Activated CD8-positive, alpha-beta T cell treated with anti-CD3 and anti-CD28 coated beads for 36 hours (primary cell): ENCODE results near the gene SQOR. TPM values are rescaled to one million over a fixed set of nuclear protein-coding genes. Genes with fewer than 3 reads are reported as not detected.

Source experiments
- ATAC-seq: fragments of 200-7000 bp; cut with Tn5 transposase; one replicate; pipeline ENCODE4 v1.10.0; 2021; ENCODE audit warnings: mild to moderate bottlenecking, moderate library complexity
- CTCF ChIA-PET: fragments of 350-600 bp; sonication (Branson Sonifier 250); formaldehyde crosslinking; loops from one replicate; lab custom pipeline; 2021; ENCODE audit warnings: antibody characterized with exemption; lab: Charles Lee
- POLR2A ChIA-PET: fragments of 350-600 bp; sonication (Branson Sonifier 250); formaldehyde crosslinking; loops from one replicate; lab custom pipeline; 2021; ENCODE audit warnings: antibody characterized with exemption; lab: Charles Lee
- DNase-seq: peaks from one replicate; pipeline ENCODE4 v3.0.0-alpha.2; 2020
- H3K27ac Mint-ChIP-seq: one replicate; pipeline ENCODE4 v1.8.0; 2021; ENCODE audit warnings: mild to moderate bottlenecking, mixed read lengths
- H3K27me3 Mint-ChIP-seq: one replicate; pipeline ENCODE4 v1.8.0; 2021; ENCODE audit warnings: mixed read lengths
- H3K36me3 Mint-ChIP-seq: one replicate; pipeline ENCODE4 v1.8.0; 2021; ENCODE audit warnings: low read depth, mixed read lengths
- H3K4me1 Mint-ChIP-seq: one replicate; pipeline ENCODE4 v1.8.0; 2021; ENCODE audit warnings: low read depth, mixed read lengths
- H3K4me3 Mint-ChIP-seq: one replicate; pipeline ENCODE4 v1.8.0; 2021; ENCODE audit warnings: mild to moderate bottlenecking, moderate library complexity, mixed read lengths
- H3K9me3 Mint-ChIP-seq: one replicate; pipeline ENCODE4 v1.8.0; 2021; ENCODE audit warnings: mixed read lengths
- CTCF ChIP-seq: fragments of 200-600 bp; IDR thresholded peaks from one replicate; pipeline ENCODE4 v1.8.0; 2022; ENCODE audit warnings: antibody characterized with exemption, mild to moderate bottlenecking
- intact Hi-C: fragments of 100-400 bp; cut with micrococcal nuclease; formaldehyde crosslinking; loops from one replicate; pipeline ENCODE4 v1.10.0; 2022
- total RNA-seq, 2 experiments: library from RNA; stranded (reverse); gene quantifications; one replicate each; pipeline ENCODE4 v1.2.3, GENCODE V29; 2021

Gene SQOR
- total RNA-seq, 2 experiments from 2014 or later = 84.3 to 87.3 TPM

- peaks cover 30% of the 10 kb centered on the region for H3K36me3 Mint-ChIP-seq
- intact Hi-C loops = no loop called here
- DNase-seq (no peak), ATAC-seq (no peak)
- no peak for TF ChIP-seq CTCF
- no peaks in the 10 kb centered on the region for H3K9me3 Mint-ChIP-seq
- H3K4me3 Mint-ChIP-seq = no peak overlapping the region
- H3K27ac Mint-ChIP-seq = no peak overlapping the region
- no peaks in the 10 kb centered on the region for H3K27me3 Mint-ChIP-seq
- ChIA-PET POLR2A (no interaction called here), CTCF (interaction anchor here (1.3 to 1.6 kb wide), 2 partner anchors 8 to 28 kb away, joined by 5 to 7 read pairs; no protein-coding TSS in a partner anchor)
- H3K4me1 Mint-ChIP-seq = no peaks in the 10 kb centered on the region
Measured at GRCh38 chr15:45677797-45678196, 43.0 kb downstream of the SQOR start.

- DNase-seq (no peak), ATAC-seq (no peak)
- Mint-ChIP-seq H3K36me3 (peaks cover 35% of the 10 kb centered on the region), H3K27me3 (no peaks in the 10 kb centered on the region), H3K4me3 (no peak overlapping the region), H3K27ac (no peak overlapping the region), H3K9me3 (no peaks in the 10 kb centered on the region), H3K4me1 (no peaks in the 10 kb centered on the region)
- ChIA-PET CTCF (interaction anchor here (1.3 to 1.6 kb wide), 2 partner anchors 9 to 27 kb away, joined by 5 to 7 read pairs; no protein-coding TSS in a partner anchor), POLR2A (no interaction called here)
- intact Hi-C loops = no loop called here
- no peak for TF ChIP-seq CTCF
Measured at GRCh38 chr15:45678459-45679178, 43.8 kb downstream of the SQOR start.

DNA sequence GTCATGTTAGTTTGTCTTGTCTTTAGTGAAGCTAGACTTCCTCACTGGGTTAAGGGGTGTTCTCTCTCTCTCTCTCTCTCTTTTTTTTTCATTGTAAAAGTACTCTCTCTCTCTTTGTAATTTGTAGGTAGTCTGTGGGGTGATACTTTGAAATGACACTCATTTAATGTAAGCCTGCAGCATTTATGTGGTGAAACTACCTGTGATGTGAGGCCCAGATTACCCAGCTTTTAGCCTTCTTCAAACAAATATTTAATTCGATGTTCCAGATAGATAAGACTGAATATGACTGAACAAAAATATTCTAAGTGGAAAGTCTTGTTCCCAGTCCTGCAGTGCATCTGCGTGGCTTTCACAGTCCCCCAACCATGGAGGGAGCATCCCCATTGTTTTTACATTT lies 49.7 kb downstream of the SQOR start:
- no peak for TF ChIP-seq CTCF
- DNase-seq (no peak), ATAC-seq (no peak)
- intact Hi-C loops = no loop called here
- Mint-ChIP-seq H3K27me3 (no peaks in the 10 kb centered on the region), H3K27ac (no peak overlapping the region), H3K4me1 (no peaks in the 10 kb centered on the region), H3K9me3 (no peaks in the 10 kb centered on the region), H3K4me3 (no peak overlapping the region), H3K36me3 (peaks cover 31% of the 10 kb centered on the region)
- POLR2A ChIA-PET = interaction anchor here (0.6 kb wide), 1 partner anchor 403 kb away, joined by 3 read pairs; no protein-coding TSS in a partner anchor
- CTCF ChIA-PET = interaction anchor here (1.7 kb wide), 1 partner anchor 21 kb away, joined by 7 read pairs; no protein-coding TSS in a partner anchor

DNA sequence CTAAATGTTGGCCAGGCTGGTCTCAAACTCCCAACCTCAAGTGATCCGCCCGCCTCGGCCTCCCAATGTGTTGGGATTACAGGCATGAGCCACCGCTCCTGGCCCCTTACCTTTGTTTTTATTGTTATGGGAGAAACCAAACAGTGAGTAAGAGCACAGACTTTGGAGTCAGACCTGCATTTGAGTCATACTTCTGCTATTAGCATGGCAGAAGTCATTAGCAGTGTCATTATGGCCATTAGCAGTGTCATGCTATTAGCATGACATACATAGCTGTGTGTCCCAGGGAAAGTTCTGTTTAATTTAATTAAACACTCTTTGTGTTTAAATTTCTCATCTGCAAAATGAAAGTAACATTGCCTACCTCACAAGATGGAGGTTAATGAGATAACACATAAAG lies 54.8 kb downstream of the SQOR start:
- ATAC-seq = no peak
- no peak overlapping the region for H3K4me3 Mint-ChIP-seq

More for the DNA sequence above, 54.8 kb downstream of the SQOR start:
- ChIA-PET CTCF (no interaction called here), POLR2A (no interaction called here)
- intact Hi-C loops = no loop called here
- H3K36me3 Mint-ChIP-seq = peaks cover 27% of the 10 kb centered on the region
- TF ChIP-seq CTCF = no peak
- no peaks in the 10 kb centered on the region for H3K9me3 Mint-ChIP-seq
- H3K27me3 Mint-ChIP-seq = no peaks in the 10 kb centered on the region
- no peak for DNase-seq
- no peak overlapping the region for H3K27ac Mint-ChIP-seq
- H3K4me1 Mint-ChIP-seq = no peaks in the 10 kb centered on the region
